PC-9 (cell line): ENCODE results near the gene GSE1. TPM values are rescaled to one million over a fixed set of nuclear protein-coding genes. Genes with fewer than 3 reads are reported as not detected.

Experiments used
- BruUV-seq: library from RNA; stranded (reverse); fragments of 400-500 nt; replicated peaks from 2 replicates; lab custom pipeline; 2021; lab: Mats Ljungman, UMichigan
- CTCF ChIA-PET: fragments of 300-600 bp; sonication (Branson Sonifier 250); formaldehyde crosslinking; loops from one replicate; lab custom pipeline; 2022; ENCODE audit warnings: antibody characterized with exemption; lab: Charles Lee
- POLR2A ChIA-PET: fragments of 300-600 bp; sonication (Branson Sonifier 250); formaldehyde crosslinking; loops from one replicate; lab custom pipeline; 2022; ENCODE audit warnings: antibody characterized with exemption; ENCODE audit not compliant: unreplicated experiment; lab: Charles Lee
- DNase-seq, 2 experiments: peaks; one replicate each; pipeline versions ENCODE4 v3.0.0 to v3.0.0-alpha.2; 2015 to 2022; ENCODE audit warnings: mixed read lengths in 1 of 2
- H2AFZ ChIP-seq: fragments of 200-600 bp; sonication (generic); 2 replicates; pipeline ENCODE4 v1.8.1; 2017; ENCODE audit warnings: antibody characterized with exemption
- H3F3A ChIP-seq: fragments of 200-600 bp; sonication (generic); 2 replicates; pipeline ENCODE4 v1.8.1; 2017; ENCODE audit warnings: antibody characterized with exemption, mild to moderate bottlenecking, low read depth; ENCODE audit not compliant: insufficient read depth
- H3K27ac ChIP-seq: fragments of 200-600 bp; sonication (generic); 2 replicates; pipeline ENCODE4 v1.6.1; 2016; ENCODE audit warnings: mixed run types
- H3K27me3 ChIP-seq: fragments of 200-600 bp; sonication (generic); 2 replicates; pipeline ENCODE4 v1.6.1; 2016; ENCODE audit warnings: low read depth, mixed run types; ENCODE audit not compliant: insufficient read depth
- H3K36me3 ChIP-seq: fragments of 200-600 bp; sonication (generic); 2 replicates; pipeline ENCODE4 v1.6.1; 2016; ENCODE audit warnings: low read depth, mixed run types
- H3K4me1 ChIP-seq: fragments of 200-600 bp; sonication (generic); replicated peaks from 2 replicates; pipeline ENCODE4 v1.6.1; 2016; ENCODE audit warnings: mixed run types; ENCODE audit not compliant: insufficient read depth
- H3K4me2 ChIP-seq: fragments of 200-600 bp; sonication (generic); 2 replicates; pipeline ENCODE4 v1.6.1; 2017; ENCODE audit warnings: mixed run types
- H3K4me3 ChIP-seq: fragments of 200-600 bp; sonication (generic); 2 replicates; pipeline ENCODE4 v1.6.1; 2016; ENCODE audit warnings: mixed run types
- H3K79me2 ChIP-seq: fragments of 200-600 bp; sonication (generic); 2 replicates; pipeline ENCODE4 v1.6.1; 2017; ENCODE audit warnings: low read depth, mixed run types
- H3K9me2 ChIP-seq: fragments of 200-600 bp; sonication (generic); 2 replicates; pipeline ENCODE4 v1.8.1; 2017; ENCODE audit warnings: mild to moderate bottlenecking; ENCODE audit not compliant: insufficient read depth
- H3K9me3 ChIP-seq: fragments of 200-600 bp; sonication (generic); 2 replicates; pipeline ENCODE4 v1.8.1; 2016; ENCODE audit warnings: low read depth; ENCODE audit not compliant: insufficient read depth
- H4K20me1 ChIP-seq: fragments of 200-600 bp; sonication (generic); 2 replicates; pipeline ENCODE4 v1.8.1; 2017; ENCODE audit not compliant: insufficient read depth
- EZH2 ChIP-seq: fragments of 200-600 bp; sonication (generic); IDR thresholded peaks from 2 replicates; pipeline ENCODE4 v1.8.0; 2017; ENCODE audit warnings: antibody characterized with exemption, low read depth
- intact Hi-C: fragments of 100-400 bp; cut with micrococcal nuclease; formaldehyde crosslinking; loops from one replicate; pipeline ENCODE4 v1.10.0; 2022; ENCODE audit not compliant: unreplicated experiment
- total RNA-seq: library from RNA; stranded (reverse); gene quantifications from 2 replicates; pipeline ENCODE4 v1.2.3, GENCODE V29; 2021
- TF ChIP-seq, protein P1 (sequence below): fragments of 200-600 bp; sonication (generic); conservative IDR thresholded peaks from 2 replicates; pipeline ENCODE4 v1.6.1; 2017; ENCODE audit warnings: mixed run types, antibody characterized with exemption, mild to moderate bottlenecking, moderate library complexity

The GSE1 gene
- total RNA-seq, 1 experiment from 2014 or later: 83.5 TPM

DNA sequence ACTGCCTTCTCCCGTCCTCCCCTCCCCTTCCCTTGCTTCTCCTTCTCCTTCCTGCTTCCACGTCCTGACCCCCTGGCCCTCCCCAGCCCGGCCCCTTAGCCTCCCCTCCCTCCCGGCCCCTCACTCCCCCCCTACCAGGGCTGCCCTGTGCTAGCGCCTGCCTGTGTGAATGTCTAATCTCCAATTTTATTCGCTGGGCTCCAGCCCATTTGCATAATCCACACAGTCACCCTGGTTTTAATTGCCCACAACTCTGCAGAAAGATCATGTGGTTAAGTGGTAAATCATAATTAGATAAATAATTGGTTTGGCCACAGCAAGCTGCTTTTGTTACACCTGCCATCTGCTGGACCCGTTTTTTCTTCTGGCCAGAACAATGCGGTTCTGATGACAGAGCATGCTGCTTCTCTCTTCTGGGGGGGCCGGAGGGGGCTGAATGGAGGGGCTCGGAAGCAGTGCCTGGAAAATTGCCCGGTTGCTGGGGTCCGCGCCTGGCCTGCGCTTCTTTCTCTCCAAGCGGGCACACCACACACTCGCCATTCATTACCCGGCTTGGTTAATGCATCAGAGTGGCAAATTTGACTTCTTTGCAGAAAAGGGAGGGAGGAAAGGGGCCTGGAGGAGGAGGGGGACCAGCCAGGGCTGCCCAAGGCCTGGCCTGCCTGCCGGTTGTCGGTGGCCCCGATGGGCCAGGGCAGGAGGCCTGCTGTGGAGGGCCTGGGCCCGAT, 19.5 kb upstream of the GSE1 start:
- no peak for DNase-seq
- H4K20me1 ChIP-seq: peaks cover 75% of the 10 kb centered on the region
- no peak overlapping the region for H3K4me2 ChIP-seq
- H3K4me1 ChIP-seq: no peaks in the 10 kb centered on the region
- no TSS peak for BruUV-seq
- no peaks in the 10 kb centered on the region for H3K36me3 ChIP-seq
- no peak overlapping the region for H3K27ac ChIP-seq
- no peaks in the 10 kb centered on the region; the same call in none of the 2 replicates for H3K79me2 ChIP-seq
- TF ChIP-seq, protein P1, sequence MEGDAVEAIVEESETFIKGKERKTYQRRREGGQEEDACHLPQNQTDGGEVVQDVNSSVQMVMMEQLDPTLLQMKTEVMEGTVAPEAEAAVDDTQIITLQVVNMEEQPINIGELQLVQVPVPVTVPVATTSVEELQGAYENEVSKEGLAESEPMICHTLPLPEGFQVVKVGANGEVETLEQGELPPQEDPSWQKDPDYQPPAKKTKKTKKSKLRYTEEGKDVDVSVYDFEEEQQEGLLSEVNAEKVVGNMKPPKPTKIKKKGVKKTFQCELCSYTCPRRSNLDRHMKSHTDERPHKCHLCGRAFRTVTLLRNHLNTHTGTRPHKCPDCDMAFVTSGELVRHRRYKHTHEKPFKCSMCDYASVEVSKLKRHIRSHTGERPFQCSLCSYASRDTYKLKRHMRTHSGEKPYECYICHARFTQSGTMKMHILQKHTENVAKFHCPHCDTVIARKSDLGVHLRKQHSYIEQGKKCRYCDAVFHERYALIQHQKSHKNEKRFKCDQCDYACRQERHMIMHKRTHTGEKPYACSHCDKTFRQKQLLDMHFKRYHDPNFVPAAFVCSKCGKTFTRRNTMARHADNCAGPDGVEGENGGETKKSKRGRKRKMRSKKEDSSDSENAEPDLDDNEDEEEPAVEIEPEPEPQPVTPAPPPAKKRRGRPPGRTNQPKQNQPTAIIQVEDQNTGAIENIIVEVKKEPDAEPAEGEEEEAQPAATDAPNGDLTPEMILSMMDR: no peak
- TF ChIP-seq EZH2: no peak
- H2AFZ ChIP-seq: no peak overlapping the region
- no peaks in the 10 kb centered on the region for H3K9me2 ChIP-seq
- H3K27me3 ChIP-seq: no peaks in the 10 kb centered on the region
- peaks cover 5% of the 10 kb centered on the region; the same call in 1 of the 2 replicates for H3F3A ChIP-seq
- no peaks in the 10 kb centered on the region for H3K9me3 ChIP-seq
- H3K4me3 ChIP-seq: no peak overlapping the region
- ChIA-PET CTCF (no interaction called here), POLR2A (interaction anchor here (0.7 kb wide), 1 partner anchor 440 kb away, joined by 4 read pairs; no protein-coding TSS in a partner anchor)
- intact Hi-C loops: no loop called here

- no peak overlapping the region for H2AFZ ChIP-seq
- H3K36me3 ChIP-seq: no peaks in the 10 kb centered on the region
- no peaks in the 10 kb centered on the region for H3K9me2 ChIP-seq
- intact Hi-C loops: no loop called here
- H3K4me3 ChIP-seq: no peak overlapping the region
- no peaks in the 10 kb centered on the region for H3K4me1 ChIP-seq
- no peaks in the 10 kb centered on the region; the same call in none of the 2 replicates for H3K79me2 ChIP-seq
- H3K4me2 ChIP-seq: no peak overlapping the region
- no peak overlapping the region for H3K27ac ChIP-seq
- no TSS peak for BruUV-seq
- no peak for DNase-seq
- peaks cover 77% of the 10 kb centered on the region for H4K20me1 ChIP-seq
- ChIA-PET POLR2A (interaction anchor here (0.7 kb wide), 1 partner anchor 441 kb away, joined by 4 read pairs; no protein-coding TSS in a partner anchor), CTCF (no interaction called here)
- no peak for TF ChIP-seq EZH2
- TF ChIP-seq, protein P1: no peak
- H3K27me3 ChIP-seq: no peaks in the 10 kb centered on the region
- peaks cover 3% of the 10 kb centered on the region; the same call in 1 of the 2 replicates for H3F3A ChIP-seq
- no peaks in the 10 kb centered on the region for H3K9me3 ChIP-seq
Measured at GRCh38 chr16:85594273-85594977, 18.7 kb upstream of the GSE1 start.

- Histone ChIP-seq H3K36me3 (no peaks in the 10 kb centered on the region), H3K4me2 (no peak overlapping the region), H3K4me3 (no peak overlapping the region), H3F3A (no peaks in the 10 kb centered on the region), H3K4me1 (no peaks in the 10 kb centered on the region), H3K9me3 (no peaks in the 10 kb centered on the region), H2AFZ (no peak overlapping the region), H3K27ac (no peak overlapping the region), H3K27me3 (no peaks in the 10 kb centered on the region), H3K79me2 (no peaks in the 10 kb centered on the region; the same call in none of the 2 replicates), H3K9me2 (no peaks in the 10 kb centered on the region), H4K20me1 (peaks cover 77% of the 10 kb centered on the region)
- intact Hi-C loops: no loop called here
- BruUV-seq: no TSS peak
- ChIA-PET POLR2A (no interaction called here), CTCF (no interaction called here)
- DNase-seq: no peak
- TF ChIP-seq, protein P1: no peak
- no peak for TF ChIP-seq EZH2
Measured at GRCh38 chr16:85594978-85595661, 18.0 kb upstream of the GSE1 start.
